ENCODE measurements around the gene NPR1. TPM values are rescaled to one million over a fixed set of nuclear protein-coding genes. Genes with fewer than 3 reads are reported as not detected.

NPR1 gene
- total RNA-seq (1.1 and 1.4 TPM in 2 replicates), polyA plus RNA-seq (1.7 and 3.9 TPM in 2 replicates)

DNA sequence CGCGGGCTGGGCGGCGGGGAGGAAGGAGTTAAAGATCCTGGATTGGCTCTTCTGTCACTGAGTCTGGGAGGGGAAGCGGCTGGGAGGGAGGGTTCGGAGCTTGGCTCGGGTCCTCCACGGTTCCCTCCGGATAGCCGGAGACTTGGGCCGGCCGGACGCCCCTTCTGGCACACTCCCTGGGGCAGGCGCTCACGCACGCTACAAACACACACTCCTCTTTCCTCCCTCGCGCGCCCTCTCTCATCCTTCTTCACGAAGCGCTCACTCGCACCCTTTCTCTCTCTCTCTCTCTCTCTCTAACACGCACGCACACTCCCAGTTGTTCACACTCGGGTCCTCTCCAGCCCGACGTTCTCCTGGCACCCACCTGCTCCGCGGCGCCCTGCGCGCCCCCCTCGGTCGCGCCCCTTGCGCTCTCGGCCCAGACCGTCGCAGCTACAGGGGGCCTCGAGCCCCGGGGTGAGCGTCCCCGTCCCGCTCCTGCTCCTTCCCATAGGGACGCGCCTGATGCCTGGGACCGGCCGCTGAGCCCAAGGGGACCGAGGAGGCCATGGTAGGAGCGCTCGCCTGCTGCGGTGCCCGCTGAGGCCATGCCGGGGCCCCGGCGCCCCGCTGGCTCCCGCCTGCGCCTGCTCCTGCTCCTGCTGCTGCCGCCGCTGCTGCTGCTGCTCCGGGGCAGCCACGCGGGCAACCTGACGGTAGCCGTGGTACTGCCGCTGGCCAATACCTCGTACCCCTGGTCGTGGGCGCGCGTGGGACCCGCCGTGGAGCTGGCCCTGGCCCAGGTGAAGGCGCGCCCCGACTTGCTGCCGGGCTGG is at the start of gene NPR1:
Gene NPR1 (plus strand): TSS at position 170 of the 818 bp plus-strand sequence. CDS start 421 bp downstream, at position 591.
- Histone ChIP-seq H3K4me3 (peak within 1 kb of the TSS; percentile 26), H3K27ac (no peak within 1 kb of the TSS), H3K27me3 (peaks cover 43% of the 10 kb centered on the region), H3K4me1 (ENCODE audit: low read depth) (peaks cover 2% of the 10 kb centered on the region), H3K36me3 (no peaks in the 10 kb centered on the region), H3K9me3 (ENCODE audit: low read depth) (no peaks in the 10 kb centered on the region)
- TF ChIP-seq, protein P1, sequence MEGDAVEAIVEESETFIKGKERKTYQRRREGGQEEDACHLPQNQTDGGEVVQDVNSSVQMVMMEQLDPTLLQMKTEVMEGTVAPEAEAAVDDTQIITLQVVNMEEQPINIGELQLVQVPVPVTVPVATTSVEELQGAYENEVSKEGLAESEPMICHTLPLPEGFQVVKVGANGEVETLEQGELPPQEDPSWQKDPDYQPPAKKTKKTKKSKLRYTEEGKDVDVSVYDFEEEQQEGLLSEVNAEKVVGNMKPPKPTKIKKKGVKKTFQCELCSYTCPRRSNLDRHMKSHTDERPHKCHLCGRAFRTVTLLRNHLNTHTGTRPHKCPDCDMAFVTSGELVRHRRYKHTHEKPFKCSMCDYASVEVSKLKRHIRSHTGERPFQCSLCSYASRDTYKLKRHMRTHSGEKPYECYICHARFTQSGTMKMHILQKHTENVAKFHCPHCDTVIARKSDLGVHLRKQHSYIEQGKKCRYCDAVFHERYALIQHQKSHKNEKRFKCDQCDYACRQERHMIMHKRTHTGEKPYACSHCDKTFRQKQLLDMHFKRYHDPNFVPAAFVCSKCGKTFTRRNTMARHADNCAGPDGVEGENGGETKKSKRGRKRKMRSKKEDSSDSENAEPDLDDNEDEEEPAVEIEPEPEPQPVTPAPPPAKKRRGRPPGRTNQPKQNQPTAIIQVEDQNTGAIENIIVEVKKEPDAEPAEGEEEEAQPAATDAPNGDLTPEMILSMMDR (IDR thresholded peaks at IDR 0.05; ENCODE audit: low read depth, low read length): no peak
- DNase-seq (ENCODE audit: low read depth in 1 of 2, low spot score in 1 of 2): peak; percentile 35 to 64

DNA sequence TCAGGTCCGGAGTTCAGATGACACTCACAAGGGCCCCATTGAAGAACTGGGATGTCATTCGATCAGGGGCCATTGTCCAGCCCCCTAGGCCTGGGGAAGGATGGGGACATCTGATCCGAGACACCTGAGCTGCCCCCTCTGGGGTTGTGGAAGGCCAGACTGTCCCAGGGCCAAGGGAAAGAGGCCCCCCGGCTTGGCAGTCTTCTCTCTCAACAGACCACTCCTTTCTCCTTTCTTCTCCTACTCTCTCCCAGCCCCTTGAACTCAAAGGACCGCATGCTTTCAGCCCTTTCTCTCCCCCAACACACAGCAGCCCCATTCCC is 49.2 kb upstream of the NPR1 start:
- no peaks in the 10 kb centered on the region for H3K9me3 ChIP-seq (ENCODE audit: low read depth)
- H3K4me3 ChIP-seq: no peak overlapping the region
- no peak for DNase-seq (ENCODE audit: low read depth in 1 of 2, low spot score in 1 of 2)
- no peaks in the 10 kb centered on the region for H3K36me3 ChIP-seq
- TF ChIP-seq, protein P1 (IDR thresholded peaks at IDR 0.05; ENCODE audit: low read depth, low read length): no peak
- H3K27ac ChIP-seq: peak overlapping the region; percentile 61
- H3K4me1 ChIP-seq (ENCODE audit: low read depth): peaks cover 19% of the 10 kb centered on the region
- H3K27me3 ChIP-seq: no peaks in the 10 kb centered on the region

DNA sequence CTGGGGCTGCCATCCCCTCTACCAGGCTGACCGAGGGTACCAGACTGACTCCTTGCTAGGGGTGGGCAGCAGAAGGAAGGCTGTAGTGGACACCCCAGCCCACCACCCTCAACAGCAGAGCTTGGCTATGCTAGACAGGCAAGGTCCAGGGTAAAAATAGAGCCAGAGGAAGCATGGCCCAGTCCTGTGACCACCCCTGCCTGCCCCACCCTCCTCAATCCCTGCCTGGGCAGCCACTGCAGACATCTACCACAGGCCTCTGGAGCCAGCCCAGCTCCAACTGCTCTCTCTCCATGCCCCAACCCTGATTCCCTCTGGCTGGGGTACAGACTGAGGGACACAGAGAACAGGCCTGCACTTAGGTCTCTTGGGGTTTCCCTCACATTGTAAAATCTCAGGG is 48.5 kb upstream of the NPR1 start:
- H3K27me3 ChIP-seq: no peaks in the 10 kb centered on the region
- no peaks in the 10 kb centered on the region for H3K36me3 ChIP-seq
- no peak overlapping the region for H3K4me3 ChIP-seq
- H3K9me3 ChIP-seq (ENCODE audit: low read depth): no peaks in the 10 kb centered on the region
- H3K27ac ChIP-seq: peak overlapping the region; percentile 61
- no peak for DNase-seq (ENCODE audit: low read depth in 1 of 2, low spot score in 1 of 2)
- TF ChIP-seq, protein P1 (IDR thresholded peaks at IDR 0.05; ENCODE audit: low read depth, low read length): no peak
- H3K4me1 ChIP-seq (ENCODE audit: low read depth): peaks cover 22% of the 10 kb centered on the region

DNA sequence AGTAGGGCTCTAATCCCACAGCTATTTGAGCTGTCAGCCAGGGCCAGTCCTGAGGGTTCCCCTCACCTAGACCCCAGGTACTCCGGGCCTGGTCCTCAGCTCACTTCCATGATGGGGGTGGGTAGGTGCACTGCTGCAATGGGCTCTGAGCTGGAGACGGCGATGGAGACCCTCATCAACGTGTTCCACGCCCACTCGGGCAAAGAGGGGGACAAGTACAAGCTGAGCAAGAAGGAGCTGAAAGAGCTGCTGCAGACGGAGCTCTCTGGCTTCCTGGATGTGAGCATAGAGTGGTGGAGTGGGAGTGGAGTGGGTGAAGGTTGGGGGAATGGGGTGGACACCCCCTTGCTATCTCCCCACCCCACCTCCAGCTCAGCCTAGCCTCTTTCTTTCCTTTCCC is 48.1 kb upstream of the NPR1 start:
- Histone ChIP-seq H3K27ac (peak overlapping the region; percentile 61), H3K4me3 (no peak overlapping the region), H3K9me3 (ENCODE audit: low read depth) (no peaks in the 10 kb centered on the region), H3K27me3 (no peaks in the 10 kb centered on the region), H3K4me1 (ENCODE audit: low read depth) (peaks cover 26% of the 10 kb centered on the region), H3K36me3 (no peaks in the 10 kb centered on the region)
- no peak for DNase-seq (ENCODE audit: low read depth in 1 of 2, low spot score in 1 of 2)
- TF ChIP-seq, protein P1 (IDR thresholded peaks at IDR 0.05; ENCODE audit: low read depth, low read length): no peak

DNA sequence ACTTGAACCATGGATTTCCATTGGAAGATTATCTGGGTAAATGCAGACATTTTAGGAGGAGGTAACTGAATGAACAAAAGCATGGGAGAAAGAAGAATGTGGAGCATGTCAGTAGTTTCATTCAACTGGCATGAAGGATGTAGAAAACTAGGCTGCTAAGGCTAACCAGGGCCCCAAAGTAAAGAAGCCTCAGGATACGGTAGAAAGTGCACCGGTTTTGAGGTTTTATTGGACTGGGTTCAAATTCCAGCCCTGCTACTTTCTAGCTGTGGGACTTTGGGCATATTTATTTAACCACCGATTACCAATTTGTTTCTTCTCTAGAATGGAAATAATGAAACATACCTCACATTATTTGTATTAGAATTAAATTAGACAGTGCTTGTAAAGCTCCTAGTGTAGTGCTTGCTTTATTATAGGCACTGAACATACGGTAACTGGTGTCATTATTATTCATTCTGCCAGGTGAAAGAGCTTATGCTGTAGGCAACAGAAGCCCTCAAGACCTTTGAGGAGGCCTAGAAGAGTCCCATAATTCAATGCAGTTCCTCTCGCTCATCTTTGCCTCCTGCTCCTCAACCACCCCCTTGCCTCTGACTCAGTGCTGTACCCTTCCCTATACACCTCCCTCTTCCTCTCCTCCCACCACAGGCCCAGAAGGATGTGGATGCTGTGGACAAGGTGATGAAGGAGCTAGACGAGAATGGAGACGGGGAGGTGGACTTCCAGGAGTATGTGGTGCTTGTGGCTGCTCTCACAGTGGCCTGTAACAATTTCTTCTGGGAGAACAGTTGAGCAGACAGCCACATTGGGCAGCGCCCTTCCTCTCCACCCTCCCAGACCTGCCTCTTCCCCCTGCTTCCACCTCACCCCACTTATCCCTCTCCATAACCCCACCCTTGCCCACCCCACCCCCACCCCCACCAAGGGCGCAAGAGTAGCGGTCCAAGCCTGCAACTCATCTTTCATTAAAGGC is 47.2 kb upstream of the NPR1 start:
- TF ChIP-seq, protein P1 (IDR thresholded peaks at IDR 0.05; ENCODE audit: low read depth, low read length): no peak
- Histone ChIP-seq H3K9me3 (ENCODE audit: low read depth) (no peaks in the 10 kb centered on the region), H3K36me3 (peaks cover 3% of the 10 kb centered on the region), H3K27me3 (no peaks in the 10 kb centered on the region), H3K4me3 (no peak overlapping the region), H3K27ac (no peak overlapping the region), H3K4me1 (ENCODE audit: low read depth) (peaks cover 34% of the 10 kb centered on the region)
- no peak for DNase-seq (ENCODE audit: low read depth in 1 of 2, low spot score in 1 of 2)
